HG02981 (cell line): Measurements from ENCODE around the gene CACNA2D3.
"Not testable (repeated sequence)": the region's sequence is repeated elsewhere in the genome, so short reads cannot be mapped to it uniquely, and the experiment has no call there.

ENCODE experiments used
- ATAC-seq: cut with Tn5 transposase; IDR thresholded peaks from one replicate; pipeline ENCODE4 v1.9.1; 2021; ENCODE audit warnings: mild to moderate bottlenecking, moderate library complexity; ENCODE audit not compliant: unreplicated experiment

CACNA2D3 gene

GRCh38 chr3:54967731-54968161 lies 845.4 kb downstream of the CACNA2D3 start:
- ATAC-seq, result no peak

GRCh38 chr3:54968546-54969172 lies 846.3 kb downstream of the CACNA2D3 start:
- no peak for ATAC-seq

- no peak for ATAC-seq
Measured at GRCh38 chr3:54969652-54970051, 847.3 kb downstream of the CACNA2D3 start.

GRCh38 chr3:54970895-54971294 lies 848.5 kb downstream of the CACNA2D3 start:
- ATAC-seq, result no peak

GRCh38 chr3:54977439-54977838 lies 855.1 kb downstream of the CACNA2D3 start:
- ATAC-seq, result no peak

- not testable (repeated sequence) for ATAC-seq
Measured at GRCh38 chr3:54977946-54978345, 855.6 kb downstream of the CACNA2D3 start.

GRCh38 chr3:54982807-54983206 lies 860.5 kb downstream of the CACNA2D3 start:
- no peak for ATAC-seq

GRCh38 chr3:54983266-54984099 lies 861.1 kb downstream of the CACNA2D3 start:
- no peak for ATAC-seq

GRCh38 chr3:54985856-54986255 lies 863.5 kb downstream of the CACNA2D3 start:
- no peak for ATAC-seq

- no peak for ATAC-seq
Measured at GRCh38 chr3:54986294-54986693, 863.9 kb downstream of the CACNA2D3 start.

- no peak for ATAC-seq
Measured at GRCh38 chr3:54987719-54988118, 865.4 kb downstream of the CACNA2D3 start.

GRCh38 chr3:54988302-54988837 lies 866.0 kb downstream of the CACNA2D3 start:
- no peak for ATAC-seq

GRCh38 chr3:54988838-54989630 lies 866.7 kb downstream of the CACNA2D3 start:
- no peak for ATAC-seq

- no peak for ATAC-seq
Measured at GRCh38 chr3:54994111-54994513, 871.8 kb downstream of the CACNA2D3 start.

- ATAC-seq, result no peak
Measured at GRCh38 chr3:54999159-54999558, 876.8 kb downstream of the CACNA2D3 start.

- no peak for ATAC-seq
Measured at GRCh38 chr3:54999811-55000210, 877.5 kb downstream of the CACNA2D3 start.

GRCh38 chr3:55000546-55000945 lies 878.2 kb downstream of the CACNA2D3 start:
- ATAC-seq, result no peak

- no peak for ATAC-seq
Measured at GRCh38 chr3:55000953-55001352, 878.6 kb downstream of the CACNA2D3 start.

- ATAC-seq, result no peak
Measured at GRCh38 chr3:55002416-55002930, 880.1 kb downstream of the CACNA2D3 start.

- no peak for ATAC-seq
Measured at GRCh38 chr3:55006244-55006676, 883.9 kb downstream of the CACNA2D3 start.

- ATAC-seq, result no peak
Measured at GRCh38 chr3:55007971-55008370, 885.6 kb downstream of the CACNA2D3 start.
